A673 (cell line): ENCODE data around the gene CACNA2D2. TPM values are rescaled to one million over a fixed set of nuclear protein-coding genes. Genes with fewer than 3 reads are reported as not detected.

Source experiments
- BruUV-seq: library from RNA; stranded (reverse); fragments of 400-500 nt; replicated peaks from 2 replicates; lab custom pipeline; 2021; lab: Mats Ljungman, UMichigan
- CTCF ChIA-PET: fragments of 300-600 bp; sonication (Branson Sonifier 250); formaldehyde crosslinking; loops from one replicate; lab custom pipeline; 2022; ENCODE audit warnings: antibody characterized with exemption; lab: Charles Lee
- POLR2A ChIA-PET: fragments of 300-600 bp; sonication (Branson Sonifier 250); formaldehyde crosslinking; loops from one replicate; lab custom pipeline; 2022; ENCODE audit warnings: antibody characterized with exemption; ENCODE audit not compliant: low non-redundant PET; lab: Charles Lee
- DNase-seq: peaks from one replicate; pipeline ENCODE4 v3.0.0-alpha.2; 2015; ENCODE audit warnings: low spot score
- H3K27ac ChIP-seq: fragments of 200-600 bp; sonication (generic); 2 replicates; pipeline ENCODE4 v1.5.1; 2016; ENCODE audit warnings: mixed run types, low read depth, mild to moderate bottlenecking, mixed read lengths, antibody characterized with exemption, low read length; ENCODE audit not compliant: poor library complexity, severe bottlenecking
- H3K27me3 ChIP-seq: fragments of 200-600 bp; sonication (generic); replicated peaks from 2 replicates; pipeline ENCODE4 v1.6.1; 2017; ENCODE audit warnings: mixed run types, low read depth, mild to moderate bottlenecking, mixed read lengths, antibody characterized with exemption, low read length; ENCODE audit not compliant: insufficient read depth, poor library complexity
- H3K36me3 ChIP-seq: fragments of 200-600 bp; sonication (generic); 2 replicates; pipeline ENCODE4 v1.6.1; 2016; ENCODE audit warnings: mixed run types, mild to moderate bottlenecking, mixed read lengths, antibody characterized with exemption, low read length; ENCODE audit not compliant: insufficient read depth, poor library complexity, severe bottlenecking
- H3K4me1 ChIP-seq: fragments of 200-600 bp; sonication (generic); 2 replicates; pipeline ENCODE4 v1.6.1; 2017; ENCODE audit warnings: mixed run types, mild to moderate bottlenecking, mixed read lengths, antibody characterized with exemption, low read length; ENCODE audit not compliant: insufficient read depth, poor library complexity, severe bottlenecking
- H3K4me3 ChIP-seq: fragments of 200-600 bp; sonication (generic); 2 replicates; pipeline ENCODE4 v1.5.1; 2016; ENCODE audit warnings: low read depth, mixed run types, mild to moderate bottlenecking, mixed read lengths, low read length; ENCODE audit not compliant: poor library complexity, severe bottlenecking
- H3K9me3 ChIP-seq: fragments of 200-600 bp; sonication (generic); 2 replicates; pipeline ENCODE4 v1.6.1; 2016; ENCODE audit warnings: mixed run types, low read depth, mild to moderate bottlenecking, mixed read lengths, antibody characterized with exemption, low read length; ENCODE audit not compliant: poor library complexity, severe bottlenecking
- CTCF ChIP-seq: fragments of 300-800, 200-600 bp; sonication (generic); conservative IDR thresholded peaks from 2 replicates; pipeline ENCODE4 v1.5.1; 2017; ENCODE audit warnings: low read depth, mild to moderate bottlenecking, antibody characterized with exemption, low read length, moderate library complexity, mixed read lengths
- EZH2 ChIP-seq: fragments of 200-600 bp; sonication (generic); IDR thresholded peaks from 2 replicates; pipeline ENCODE4 v1.6.1; 2017; ENCODE audit warnings: borderline replicate concordance, low read depth, mild to moderate bottlenecking, mixed read lengths, antibody characterized with exemption, low read length; ENCODE audit not compliant: poor library complexity, severe bottlenecking
- intact Hi-C: fragments of 100-400 bp; cut with micrococcal nuclease; formaldehyde crosslinking; loops from one replicate; pipeline ENCODE4 v1.10.0; 2022; ENCODE audit not compliant: unreplicated experiment
- total RNA-seq: library from RNA; stranded (reverse); gene quantifications from 2 replicates; pipeline ENCODE4 v1.2.3, GENCODE V29; 2021

CACNA2D2 gene
- total RNA-seq, 1 experiment from 2014 or later: 0.17 TPM

- Histone ChIP-seq H3K4me3 (no peak overlapping the region), H3K27ac (no peak overlapping the region), H3K36me3 (no peaks in the 10 kb centered on the region), H3K4me1 (no peaks in the 10 kb centered on the region), H3K27me3 (no peaks in the 10 kb centered on the region), H3K9me3 (no peaks in the 10 kb centered on the region)
- BruUV-seq: no TSS peak
- ChIA-PET POLR2A (no interaction called here), CTCF (no interaction called here)
- TF ChIP-seq CTCF (no peak), EZH2 (no peak)
- no peak for DNase-seq
- intact Hi-C loops: no loop called here
These were observed 108.2 kb downstream of the CACNA2D2 start for GRCh38 chr3:50395070-50395860.

- no peaks in the 10 kb centered on the region for H3K4me1 ChIP-seq
- CTCF ChIA-PET: no interaction called here
These were observed 110.4 kb downstream of the CACNA2D2 start for GRCh38 chr3:50393061-50393460.

GRCh38 chr3:50392101-50392715 is 111.2 kb downstream of the CACNA2D2 start:
- Histone ChIP-seq H3K4me3 (no peak overlapping the region), H3K27me3 (no peaks in the 10 kb centered on the region), H3K36me3 (no peaks in the 10 kb centered on the region), H3K4me1 (no peaks in the 10 kb centered on the region), H3K9me3 (no peaks in the 10 kb centered on the region), H3K27ac (no peak overlapping the region)
- no peak for DNase-seq
- intact Hi-C loops: no loop called here
- ChIA-PET POLR2A (no interaction called here), CTCF (no interaction called here)
- TF ChIP-seq EZH2 (no peak), CTCF (no peak)
- no TSS peak for BruUV-seq

More at GRCh38 chr3:50393061-50393460, 110.4 kb downstream of the CACNA2D2 start:
- Histone ChIP-seq H3K36me3 (no peaks in the 10 kb centered on the region), H3K27me3 (no peaks in the 10 kb centered on the region), H3K27ac (no peak overlapping the region), H3K4me3 (no peak overlapping the region), H3K9me3 (no peaks in the 10 kb centered on the region)
- intact Hi-C loops: no loop called here
- DNase-seq: no peak
- no TSS peak for BruUV-seq
- POLR2A ChIA-PET: no interaction called here
- TF ChIP-seq EZH2: no peak
- no peak for TF ChIP-seq CTCF
